HL-60/S4 treated with retinoic acid at 250 ng/mL for 4 days and 3 days (cell line): ENCODE data around the gene EPHA6.

ENCODE experiments used
- in situ Hi-C: fragments of 300-500 bp; cut with MboI; formaldehyde crosslinking; loops from 2 replicates; pipeline ENCODE4 v1.7.0; 2022; ENCODE audit warnings: low sequenced_read_pairs

Gene EPHA6

GRCh38 chr3:97687734-97688133, 873.3 kb downstream of the EPHA6 start:
- in situ Hi-C loops: no loop called here

GRCh38 chr3:97689111-97689510, 874.7 kb downstream of the EPHA6 start:
- in situ Hi-C loops: no loop called here

GRCh38 chr3:97689962-97690361, 875.6 kb downstream of the EPHA6 start:
- in situ Hi-C loops: no loop called here

GRCh38 chr3:97691354-97691753, 877.0 kb downstream of the EPHA6 start:
- in situ Hi-C loops: no loop called here

- in situ Hi-C loops: no loop called here
These were observed 878.0 kb downstream of the EPHA6 start for GRCh38 chr3:97692389-97692788.

- in situ Hi-C loops: no loop called here
These were observed 878.4 kb downstream of the EPHA6 start for GRCh38 chr3:97692831-97693230.

GRCh38 chr3:97694876-97695275, 880.5 kb downstream of the EPHA6 start:
- in situ Hi-C loops: no loop called here

- in situ Hi-C loops: no loop called here
These were observed 884.3 kb downstream of the EPHA6 start for GRCh38 chr3:97698691-97699090.

- in situ Hi-C loops: no loop called here
These were observed 885.5 kb downstream of the EPHA6 start for GRCh38 chr3:97699889-97700288.

GRCh38 chr3:97705764-97706163, 891.4 kb downstream of the EPHA6 start:
- in situ Hi-C loops: no loop called here

GRCh38 chr3:97706226-97706625, 891.8 kb downstream of the EPHA6 start:
- in situ Hi-C loops: no loop called here

- in situ Hi-C loops: no loop called here
These were observed 897.3 kb downstream of the EPHA6 start for GRCh38 chr3:97711654-97712053.

- in situ Hi-C loops: no loop called here
These were observed 898.5 kb downstream of the EPHA6 start for GRCh38 chr3:97712919-97713318.

GRCh38 chr3:97713634-97714033, 899.2 kb downstream of the EPHA6 start:
- in situ Hi-C loops: no loop called here

GRCh38 chr3:97719156-97719821, 904.9 kb downstream of the EPHA6 start:
- in situ Hi-C loops: no loop called here

GRCh38 chr3:97720417-97720816, 906.0 kb downstream of the EPHA6 start:
- in situ Hi-C loops: no loop called here

GRCh38 chr3:97721446-97721845, 907.1 kb downstream of the EPHA6 start:
- in situ Hi-C loops: no loop called here

- in situ Hi-C loops: no loop called here
These were observed 922.5 kb downstream of the EPHA6 start for GRCh38 chr3:97736928-97737327.

GRCh38 chr3:97738761-97739160, 924.4 kb downstream of the EPHA6 start:
- in situ Hi-C loops: no loop called here

- in situ Hi-C loops: no loop called here
These were observed 927.6 kb downstream of the EPHA6 start for GRCh38 chr3:97742036-97742435.

GRCh38 chr3:97744289-97744688, 929.9 kb downstream of the EPHA6 start:
- in situ Hi-C loops: no loop called here

- in situ Hi-C loops: no loop called here
These were observed 949.4 kb downstream of the EPHA6 start for GRCh38 chr3:97763586-97764406.
